ENCODE measurements around the gene CENPC. TPM values are rescaled to one million over a fixed set of nuclear protein-coding genes. Genes with fewer than 3 reads are reported as not detected.
"Not testable (repeated sequence)": the region's sequence is repeated elsewhere in the genome, so short reads cannot be mapped to it uniquely, and the experiment has no call there.

CENPC gene
- total RNA-seq, 1 experiment from 2014 or later = 17.7 TPM

DNA sequence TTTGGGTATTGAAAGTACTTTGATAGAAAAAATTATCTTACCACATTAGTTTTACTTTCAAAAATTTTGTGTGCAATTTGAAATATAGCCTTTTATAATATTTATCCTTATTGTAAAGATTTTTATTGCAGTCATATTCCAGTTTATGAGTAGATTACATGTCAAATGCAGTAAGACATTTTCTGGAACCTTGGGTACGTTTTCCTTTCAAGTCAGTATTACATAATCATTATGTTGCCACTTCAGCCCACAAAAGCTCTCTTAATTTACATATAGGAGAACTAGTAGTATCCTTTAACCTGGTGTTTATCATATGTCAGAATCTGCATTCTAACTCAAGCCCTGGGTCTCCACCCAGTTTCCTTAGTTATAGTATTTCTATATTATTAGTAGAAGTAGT lies 98.5 kb downstream of the CENPC start:
- no peaks in the 10 kb centered on the region for H3K9me3 Mint-ChIP-seq (ENCODE audit: unreplicated experiment)
- POLR2A ChIA-PET = no interaction called here
- peaks cover 5% of the 10 kb centered on the region for H3K36me3 Mint-ChIP-seq (ENCODE audit: insufficient read depth, unreplicated experiment)
- CTCF ChIA-PET = no interaction called here
- H3K4me3 Mint-ChIP-seq (ENCODE audit: unreplicated experiment) = no peak overlapping the region
- TF ChIP-seq, protein P1, sequence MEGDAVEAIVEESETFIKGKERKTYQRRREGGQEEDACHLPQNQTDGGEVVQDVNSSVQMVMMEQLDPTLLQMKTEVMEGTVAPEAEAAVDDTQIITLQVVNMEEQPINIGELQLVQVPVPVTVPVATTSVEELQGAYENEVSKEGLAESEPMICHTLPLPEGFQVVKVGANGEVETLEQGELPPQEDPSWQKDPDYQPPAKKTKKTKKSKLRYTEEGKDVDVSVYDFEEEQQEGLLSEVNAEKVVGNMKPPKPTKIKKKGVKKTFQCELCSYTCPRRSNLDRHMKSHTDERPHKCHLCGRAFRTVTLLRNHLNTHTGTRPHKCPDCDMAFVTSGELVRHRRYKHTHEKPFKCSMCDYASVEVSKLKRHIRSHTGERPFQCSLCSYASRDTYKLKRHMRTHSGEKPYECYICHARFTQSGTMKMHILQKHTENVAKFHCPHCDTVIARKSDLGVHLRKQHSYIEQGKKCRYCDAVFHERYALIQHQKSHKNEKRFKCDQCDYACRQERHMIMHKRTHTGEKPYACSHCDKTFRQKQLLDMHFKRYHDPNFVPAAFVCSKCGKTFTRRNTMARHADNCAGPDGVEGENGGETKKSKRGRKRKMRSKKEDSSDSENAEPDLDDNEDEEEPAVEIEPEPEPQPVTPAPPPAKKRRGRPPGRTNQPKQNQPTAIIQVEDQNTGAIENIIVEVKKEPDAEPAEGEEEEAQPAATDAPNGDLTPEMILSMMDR (IDR thresholded peaks at IDR 0.05; ENCODE audit: unreplicated experiment) = no peak
- intact Hi-C loops (cut with micrococcal nuclease) = no loop called here
- BruUV-seq (replicated peaks) = no TSS peak
- H3K27me3 Mint-ChIP-seq (ENCODE audit: insufficient read depth, unreplicated experiment) = no peaks in the 10 kb centered on the region
- DNase-seq (ENCODE audit: unreplicated experiment) = no peak
- no peaks in the 10 kb centered on the region for H3K4me1 Mint-ChIP-seq (ENCODE audit: insufficient read depth, unreplicated experiment)
- no peak overlapping the region for H3K27ac Mint-ChIP-seq (ENCODE audit: low read depth, unreplicated experiment)

DNA sequence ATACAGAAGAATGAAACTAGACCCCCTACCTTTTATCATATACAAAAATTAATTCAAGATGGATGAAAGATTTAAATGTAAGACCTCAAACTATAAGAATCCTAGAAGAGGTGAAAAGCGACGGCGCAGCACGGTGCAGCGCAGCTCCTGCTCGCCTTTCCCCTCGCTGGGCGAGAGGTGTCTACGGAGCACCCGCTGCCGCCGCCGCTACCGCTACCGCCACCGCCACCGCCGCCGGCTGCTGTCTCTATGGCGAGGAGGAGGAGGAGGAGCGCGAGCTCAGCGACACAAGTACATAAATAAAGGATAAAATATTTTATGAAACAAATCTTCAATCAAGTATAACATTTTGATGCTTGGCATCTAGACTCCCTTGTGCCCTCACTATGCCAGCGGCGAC lies 99.4 kb downstream of the CENPC start:
- H3K4me1 Mint-ChIP-seq (ENCODE audit: insufficient read depth, unreplicated experiment) = not testable (repeated sequence)

DNA sequence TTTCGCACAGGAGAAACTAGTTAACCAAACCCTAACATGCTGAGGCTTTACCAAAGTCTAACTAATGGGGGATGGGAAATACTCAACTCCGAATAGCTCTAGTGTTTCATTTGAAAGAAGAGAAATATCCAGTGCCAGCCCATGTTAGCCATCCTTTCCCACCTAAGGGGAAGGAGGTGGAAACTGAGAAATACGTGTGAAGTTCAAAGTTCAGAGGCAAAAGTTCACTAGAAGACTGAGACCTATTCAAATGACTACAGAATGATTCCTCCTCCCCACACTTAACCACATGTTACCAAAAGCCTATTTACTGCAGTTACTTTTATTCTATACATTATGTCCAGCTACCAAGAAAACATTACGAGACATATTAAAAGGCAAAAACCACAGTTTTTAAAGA lies 106.3 kb downstream of the CENPC start:
- intact Hi-C loops (cut with micrococcal nuclease) = no loop called here
- Mint-ChIP-seq H3K27me3 (ENCODE audit: insufficient read depth, unreplicated experiment) (no peaks in the 10 kb centered on the region), H3K9me3 (ENCODE audit: unreplicated experiment) (no peaks in the 10 kb centered on the region), H3K36me3 (ENCODE audit: insufficient read depth, unreplicated experiment) (no peaks in the 10 kb centered on the region), H3K4me1 (ENCODE audit: insufficient read depth, unreplicated experiment) (peaks cover 8% of the 10 kb centered on the region), H3K4me3 (ENCODE audit: unreplicated experiment) (no peak overlapping the region), H3K27ac (ENCODE audit: low read depth, unreplicated experiment) (no peak overlapping the region)
- no TSS peak for BruUV-seq (replicated peaks)
- TF ChIP-seq, protein P1 (IDR thresholded peaks at IDR 0.05; ENCODE audit: unreplicated experiment) = no peak
- no peak for DNase-seq (ENCODE audit: unreplicated experiment)
- CTCF ChIA-PET = no interaction called here
- POLR2A ChIA-PET = no interaction called here

More for the DNA sequence above, 99.4 kb downstream of the CENPC start:
- H3K4me3 Mint-ChIP-seq (ENCODE audit: unreplicated experiment); BruUV-seq (replicated peaks); H3K27ac Mint-ChIP-seq (ENCODE audit: low read depth, unreplicated experiment); H3K27me3 Mint-ChIP-seq (ENCODE audit: insufficient read depth, unreplicated experiment); H3K9me3 Mint-ChIP-seq (ENCODE audit: unreplicated experiment); intact Hi-C loops (cut with micrococcal nuclease); DNase-seq (ENCODE audit: unreplicated experiment); POLR2A ChIA-PET; H3K36me3 Mint-ChIP-seq (ENCODE audit: insufficient read depth, unreplicated experiment); CTCF ChIA-PET: not testable (repeated sequence)

DNA sequence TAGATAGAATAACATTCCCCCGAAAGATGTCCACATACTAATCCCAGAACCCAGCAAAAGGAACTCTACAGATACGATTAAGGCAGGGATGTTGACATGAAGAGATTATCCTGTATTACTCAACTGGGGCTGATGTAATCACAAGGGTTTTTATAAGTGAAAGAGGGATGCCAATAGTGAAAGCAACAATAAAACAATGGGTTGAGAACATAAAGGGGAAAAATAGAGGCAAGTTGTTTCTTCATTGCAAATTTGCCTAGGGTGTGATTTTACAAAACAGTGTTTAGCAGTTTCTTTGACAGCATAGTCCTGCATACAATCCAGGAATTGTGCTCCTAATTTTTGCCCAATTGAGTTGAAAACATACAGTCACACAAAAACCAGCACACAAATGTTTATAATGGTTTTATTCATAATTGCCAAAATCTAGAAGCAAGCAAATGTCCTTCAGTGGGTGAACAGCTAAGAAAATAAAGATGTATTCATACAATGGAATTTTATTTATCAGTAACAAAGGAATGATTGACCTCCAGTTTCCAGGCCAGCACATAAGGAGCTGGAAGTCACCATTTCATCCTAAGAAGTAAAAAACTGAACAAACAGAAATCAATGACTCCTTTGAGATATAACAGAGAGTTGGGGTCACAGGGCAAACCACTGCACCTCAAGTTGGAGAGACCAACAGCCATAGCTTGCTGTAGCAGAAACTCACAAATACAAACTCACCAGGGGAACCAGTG lies 107.2 kb downstream of the CENPC start:
- Mint-ChIP-seq H3K4me1 (ENCODE audit: insufficient read depth, unreplicated experiment) (peaks cover 8% of the 10 kb centered on the region), H3K27me3 (ENCODE audit: insufficient read depth, unreplicated experiment) (no peaks in the 10 kb centered on the region), H3K27ac (ENCODE audit: low read depth, unreplicated experiment) (peak overlapping the region; percentile 49), H3K4me3 (ENCODE audit: unreplicated experiment) (no peak overlapping the region), H3K36me3 (ENCODE audit: insufficient read depth, unreplicated experiment) (peaks cover 5% of the 10 kb centered on the region), H3K9me3 (ENCODE audit: unreplicated experiment) (no peaks in the 10 kb centered on the region)
- no TSS peak for BruUV-seq (replicated peaks)
- intact Hi-C loops (cut with micrococcal nuclease) = no loop called here
- ChIA-PET CTCF (no interaction called here), POLR2A (no interaction called here)
- peak; percentile 82 for DNase-seq (ENCODE audit: unreplicated experiment)
- TF ChIP-seq, protein P1 (IDR thresholded peaks at IDR 0.05; ENCODE audit: unreplicated experiment) = no peak
